Panc1 (cell line): Measurements from ENCODE around the gene RABGAP1. TPM values are rescaled to one million over a fixed set of nuclear protein-coding genes. Genes with fewer than 3 reads are reported as not detected.

Source experiments
- ATAC-seq: fragments of 200-7000 bp; cut with Tn5 transposase; 2 replicates; pipeline ENCODE4 v1.9.1; 2020; ENCODE audit warnings: mild to moderate bottlenecking, moderate library complexity
- BruUV-seq: library from RNA; stranded (reverse); fragments of 400-500 nt; replicated peaks from 2 replicates; lab custom pipeline; 2021; lab: Mats Ljungman, UMichigan
- CTCF ChIA-PET: fragments of 300-600 bp; sonication (Branson Sonifier 250); formaldehyde crosslinking; loops from one replicate; lab custom pipeline; 2022; ENCODE audit warnings: antibody characterized with exemption; lab: Charles Lee
- POLR2A ChIA-PET: fragments of 300-600 bp; sonication (Branson Sonifier 250); formaldehyde crosslinking; loops from one replicate; lab custom pipeline; 2022; ENCODE audit warnings: antibody characterized with exemption; lab: Charles Lee
- DNase-seq: peaks from one replicate; pipeline ENCODE4 v3.0.0-alpha.2; 2010; ENCODE audit warnings: low read depth, low spot score
- H3K27ac ChIP-seq: 2 replicates; pipeline ENCODE4 v1.5.1; 2011; ENCODE audit warnings: mild to moderate bottlenecking, low read length, inconsistent platforms
- H3K27me3 ChIP-seq: fragments of 200-500 bp; sonication (Bioruptor generic); 2 replicates; pipeline ENCODE4 v1.6.0; 2014; ENCODE audit warnings: low read length, inconsistent platforms; ENCODE audit not compliant: control insufficient read depth, insufficient read depth
- H3K36me3 ChIP-seq: fragments of 200-500 bp; sonication (Bioruptor generic); 2 replicates; pipeline ENCODE4 v1.5.1; 2014; ENCODE audit warnings: inconsistent platforms, mild to moderate bottlenecking, low read length, moderate library complexity; ENCODE audit not compliant: control insufficient read depth, insufficient read depth
- H3K4me1 ChIP-seq: 2 replicates; pipeline ENCODE4 v1.5.1; 2011; ENCODE audit warnings: inconsistent platforms, mild to moderate bottlenecking, low read length, moderate library complexity; ENCODE audit not compliant: control insufficient read depth, insufficient read depth
- H3K4me3 ChIP-seq, 2 experiments: 2 replicates each; pipeline ENCODE4 v1.5.1; 2011 to 2012; ENCODE audit warnings: low read depth in 2 of 2, low read length in 2 of 2, mild to moderate bottlenecking in 2 of 2, inconsistent platforms in 1 of 2, moderate library complexity in 1 of 2
- H3K9me3 ChIP-seq: fragments of 200-500 bp; sonication (Bioruptor generic); 2 replicates; pipeline ENCODE4 v1.5.1; 2014; ENCODE audit warnings: low read depth, mild to moderate bottlenecking, inconsistent platforms, low read length, moderate library complexity; ENCODE audit not compliant: control insufficient read depth, insufficient read depth
- CTCF ChIP-seq: fragments of 450-650 bp; IDR thresholded peaks from 2 replicates; pipeline ENCODE4 v1.5.1; 2017; ENCODE audit warnings: mild to moderate bottlenecking
- POLR2AphosphoS5 ChIP-seq: IDR thresholded peaks from 2 replicates; pipeline ENCODE4 v1.6.1; 2012; ENCODE audit warnings: mild to moderate bottlenecking, low read depth, low read length, moderate library complexity
- REST ChIP-seq, 2 experiments: IDR thresholded peaks; 2 replicates each; pipeline ENCODE4 v1.6.1; 2011 to 2012; ENCODE audit warnings: low read depth in 2 of 2, control low read depth in 1 of 2, low read length in 1 of 2, mild to moderate bottlenecking in 1 of 2, moderate library complexity in 1 of 2; ENCODE audit not compliant: insufficient read depth in 1 of 2
- SIN3A ChIP-seq: IDR thresholded peaks from 2 replicates; pipeline ENCODE4 v1.6.1; 2012; ENCODE audit warnings: low read depth, mild to moderate bottlenecking, low read length, moderate library complexity, borderline replicate concordance; ENCODE audit not compliant: insufficient read depth
- TCF7L2 ChIP-seq: IDR thresholded peaks from 2 replicates; pipeline ENCODE4 v1.6.1; 2011; ENCODE audit warnings: mild to moderate bottlenecking, low read depth, low read length, inconsistent platforms
- in situ Hi-C: cut with HindIII; loops from 2 replicates; pipeline ENCODE4 v1.10.0; 2016; ENCODE audit warnings: low sequenced_read_pairs, low pct_unique_long_range_greater_than_20kb
- intact Hi-C: fragments of 100-400 bp; cut with micrococcal nuclease; formaldehyde crosslinking; loops from one replicate; pipeline ENCODE4 v1.10.0; 2022; ENCODE audit not compliant: unreplicated experiment
- total RNA-seq: library from RNA; stranded (reverse); gene quantifications from one replicate; pipeline ENCODE4 v1.2.1, GENCODE V29; 2021; ENCODE audit not compliant: unreplicated experiment

RABGAP1 gene
- total RNA-seq, 1 experiment from 2014 or later = 41.4 TPM

- peaks cover 9% of the 10 kb centered on the region for H3K36me3 ChIP-seq
- intact Hi-C loops (no loop called here), in situ Hi-C loops (no loop called here)
- ATAC-seq (peak; percentile 99), DNase-seq (peak; percentile 63)
- ChIA-PET POLR2A (interaction anchor here (0.6 to 1.1 kb wide), 3 partner anchors 9 to 172 kb away, joined by 3 read pairs; partner anchors contain the start of gene RABGAP1), CTCF (no interaction called here)
- peak within 1 kb of the TSS; percentile 87 to 92 for H3K4me3 ChIP-seq
- no peaks in the 10 kb centered on the region for H3K9me3 ChIP-seq
- no TSS peak for BruUV-seq
- H3K4me1 ChIP-seq = peaks cover 7% of the 10 kb centered on the region; the same call in 1 of the 2 replicates
- no peak for TF ChIP-seq TCF7L2
- TF ChIP-seq CTCF = no peak
- TF ChIP-seq REST (IDR thresholded peaks at IDR 0.05; ENCODE audit: insufficient read depth in 1 of 2, low read depth in 2 of 2, low read length in 1 of 2) = no peak; a peak in 1 of 4 replicates
- peak; percentile 70; the same call in 1 of the 2 replicates for TF ChIP-seq SIN3A
- peak; percentile 76 for TF ChIP-seq POLR2AphosphoS5
- H3K27ac ChIP-seq = peak within 1 kb of the TSS; percentile 95
- H3K27me3 ChIP-seq = no peaks in the 10 kb centered on the region
Measured at GRCh38 chr9:122931226-122932121, 9.3 kb upstream of the RABGAP1 start, which contains the start of gene ZBTB26. TSS of gene ZBTB26 (minus strand) at chr9:122931512. CDS start at chr9:122919934, 11,578 bp downstream.

- CTCF ChIA-PET = no interaction called here
- TSS peak; percentile 12 for BruUV-seq
- Histone ChIP-seq H3K9me3 (no peaks in the 10 kb centered on the region), H3K4me3 (no peak overlapping the region), H3K27ac (no peak overlapping the region), H3K4me1 (no peaks in the 10 kb centered on the region), H3K27me3 (no peaks in the 10 kb centered on the region), H3K36me3 (peaks cover 9% of the 10 kb centered on the region)
- POLR2A ChIA-PET = no interaction called here
- ATAC-seq (no peak), DNase-seq (no peak)
- in situ Hi-C loops = no loop called here
- intact Hi-C loops = no loop called here
- no peak for TF ChIP-seq TCF7L2
Measured at GRCh38 chr9:122936464-122936863, 4.4 kb upstream of the RABGAP1 start.
